ENCODE measurements around the gene CIB4. TPM values are rescaled to one million over a fixed set of nuclear protein-coding genes. Genes with fewer than 3 reads are reported as not detected.

CIB4 gene
- total and polyA plus RNA-seq, 2 donors from 2014 or later = not detected

DNA sequence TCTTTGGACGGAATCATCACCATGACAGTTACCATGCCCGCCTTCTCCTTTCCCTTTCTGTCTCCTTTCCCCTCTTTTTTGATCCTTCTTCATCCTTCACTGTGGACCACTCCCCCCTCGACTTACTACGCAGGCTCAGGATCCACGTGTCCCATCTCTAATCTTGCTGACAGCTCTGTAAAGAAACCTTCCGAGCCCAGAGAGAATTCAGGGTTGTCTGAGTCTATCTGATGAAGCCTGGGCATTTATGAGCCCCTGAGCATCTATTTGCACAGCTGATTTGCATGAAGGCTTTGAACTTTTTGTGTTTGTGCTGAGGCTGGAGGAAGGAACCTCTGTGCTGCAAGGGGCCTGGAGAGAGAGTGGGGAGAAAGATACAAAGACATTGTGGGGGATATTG, 50.7 kb downstream of the CIB4 start:
- Histone ChIP-seq H3K4me3 (ENCODE audit: low read length in 3 of 3) (no peak overlapping the region), H3K27ac (ENCODE audit: low read depth in 2 of 2, low read length in 2 of 2) (no peak overlapping the region), H3K9ac (ENCODE audit: low read length in 3 of 3) (no peak overlapping the region), H3K36me3 (ENCODE audit: control insufficient read depth in 2 of 3, insufficient read depth in 3 of 3, low read length in 3 of 3) (no peaks in the 10 kb centered on the region), H3K4me1 (ENCODE audit: control insufficient read depth in 2 of 3, insufficient read depth in 2 of 3, low read depth in 1 of 3, low read length in 3 of 3) (no peaks in the 10 kb centered on the region), H3K27me3 (ENCODE audit: control insufficient read depth, insufficient read depth, low read length) (no peaks in the 10 kb centered on the region), H3K9me3 (ENCODE audit: control insufficient read depth in 2 of 3, insufficient read depth in 1 of 3, low read length in 3 of 3) (no peaks in the 10 kb centered on the region)
- DNase-seq (peak in 1 of 5 donors; percentile 23), FAIRE-seq (no peak)
- intact Hi-C loops (cut with DNase I) = no loop called here
- TF ChIP-seq, protein P1, sequence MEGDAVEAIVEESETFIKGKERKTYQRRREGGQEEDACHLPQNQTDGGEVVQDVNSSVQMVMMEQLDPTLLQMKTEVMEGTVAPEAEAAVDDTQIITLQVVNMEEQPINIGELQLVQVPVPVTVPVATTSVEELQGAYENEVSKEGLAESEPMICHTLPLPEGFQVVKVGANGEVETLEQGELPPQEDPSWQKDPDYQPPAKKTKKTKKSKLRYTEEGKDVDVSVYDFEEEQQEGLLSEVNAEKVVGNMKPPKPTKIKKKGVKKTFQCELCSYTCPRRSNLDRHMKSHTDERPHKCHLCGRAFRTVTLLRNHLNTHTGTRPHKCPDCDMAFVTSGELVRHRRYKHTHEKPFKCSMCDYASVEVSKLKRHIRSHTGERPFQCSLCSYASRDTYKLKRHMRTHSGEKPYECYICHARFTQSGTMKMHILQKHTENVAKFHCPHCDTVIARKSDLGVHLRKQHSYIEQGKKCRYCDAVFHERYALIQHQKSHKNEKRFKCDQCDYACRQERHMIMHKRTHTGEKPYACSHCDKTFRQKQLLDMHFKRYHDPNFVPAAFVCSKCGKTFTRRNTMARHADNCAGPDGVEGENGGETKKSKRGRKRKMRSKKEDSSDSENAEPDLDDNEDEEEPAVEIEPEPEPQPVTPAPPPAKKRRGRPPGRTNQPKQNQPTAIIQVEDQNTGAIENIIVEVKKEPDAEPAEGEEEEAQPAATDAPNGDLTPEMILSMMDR (IDR thresholded peaks at IDR 0.05; ENCODE audit: borderline replicate concordance, extremely low read depth, insufficient read depth) = no peak

DNA sequence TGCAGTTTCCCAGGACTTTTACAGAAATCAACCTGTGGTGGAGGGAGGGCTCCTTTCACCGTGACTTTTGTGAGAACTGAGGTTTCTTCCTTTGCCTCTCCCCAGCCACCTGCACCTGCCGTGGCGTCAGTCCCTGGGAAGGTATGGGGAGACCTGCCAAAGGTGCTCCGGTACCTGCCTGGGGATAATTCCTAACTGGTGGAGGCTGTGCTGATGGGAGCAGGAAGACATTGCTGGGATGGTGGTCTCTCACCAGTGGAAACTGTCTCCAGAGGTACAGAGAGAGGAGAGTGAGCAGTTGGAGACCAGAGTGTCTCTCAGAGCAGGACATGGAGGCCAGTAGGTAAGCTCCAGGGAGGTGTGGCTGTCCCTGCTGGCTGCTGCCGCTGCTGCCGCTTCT, 52.6 kb downstream of the CIB4 start:
- Histone ChIP-seq H3K9me3 (ENCODE audit: control insufficient read depth in 2 of 3, insufficient read depth in 1 of 3, low read length in 3 of 3) (no peaks in the 10 kb centered on the region), H3K4me1 (ENCODE audit: control insufficient read depth in 2 of 3, insufficient read depth in 2 of 3, low read depth in 1 of 3, low read length in 3 of 3) (no peaks in the 10 kb centered on the region), H3K27me3 (ENCODE audit: control insufficient read depth, insufficient read depth, low read length) (no peaks in the 10 kb centered on the region), H3K27ac (ENCODE audit: low read depth in 2 of 2, low read length in 2 of 2) (no peak overlapping the region), H3K36me3 (ENCODE audit: control insufficient read depth in 2 of 3, insufficient read depth in 3 of 3, low read length in 3 of 3) (no peaks in the 10 kb centered on the region), H3K9ac (ENCODE audit: low read length in 3 of 3) (no peak overlapping the region), H3K4me3 (ENCODE audit: low read length in 3 of 3) (no peak overlapping the region)
- DNase-seq (peak in 1 of 5 donors; percentile 8), FAIRE-seq (no peak)
- TF ChIP-seq, protein P1 (IDR thresholded peaks at IDR 0.05; ENCODE audit: borderline replicate concordance, extremely low read depth, insufficient read depth) = no peak
- intact Hi-C loops (cut with DNase I) = no loop called here

DNA sequence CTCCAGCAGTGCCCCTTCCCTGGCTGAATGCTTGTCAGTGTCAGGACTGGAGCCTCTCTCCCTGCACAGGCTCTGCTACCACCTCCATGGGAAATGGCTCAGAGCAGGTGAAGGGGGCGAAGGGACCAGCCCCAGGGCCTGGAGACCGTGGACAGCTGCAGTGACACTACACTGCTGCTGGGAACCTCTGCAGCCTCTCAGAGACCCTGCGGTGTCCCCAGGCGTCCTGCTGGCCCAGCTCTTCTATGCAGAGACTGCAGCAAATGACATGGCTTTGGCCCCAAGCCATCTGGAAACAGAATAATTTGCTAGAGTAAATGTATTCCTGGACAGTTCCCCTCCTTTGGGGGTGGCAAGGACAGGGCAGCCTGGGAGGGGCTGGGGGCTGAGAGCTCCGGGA, 53.2 kb downstream of the CIB4 start:
- Histone ChIP-seq H3K4me1 (ENCODE audit: control insufficient read depth in 2 of 3, insufficient read depth in 2 of 3, low read depth in 1 of 3, low read length in 3 of 3) (no peaks in the 10 kb centered on the region), H3K9ac (ENCODE audit: low read length in 3 of 3) (no peak overlapping the region), H3K27me3 (ENCODE audit: control insufficient read depth, insufficient read depth, low read length) (no peaks in the 10 kb centered on the region), H3K4me3 (ENCODE audit: low read length in 3 of 3) (no peak overlapping the region), H3K9me3 (ENCODE audit: control insufficient read depth in 2 of 3, insufficient read depth in 1 of 3, low read length in 3 of 3) (no peaks in the 10 kb centered on the region), H3K27ac (ENCODE audit: low read depth in 2 of 2, low read length in 2 of 2) (no peak overlapping the region), H3K36me3 (ENCODE audit: control insufficient read depth in 2 of 3, insufficient read depth in 3 of 3, low read length in 3 of 3) (no peaks in the 10 kb centered on the region)
- intact Hi-C loops (cut with DNase I) = no loop called here
- TF ChIP-seq, protein P1 (IDR thresholded peaks at IDR 0.05; ENCODE audit: borderline replicate concordance, extremely low read depth, insufficient read depth) = no peak
- DNase-seq (peak in 1 of 5 donors; percentile 20), FAIRE-seq (no peak)

DNA sequence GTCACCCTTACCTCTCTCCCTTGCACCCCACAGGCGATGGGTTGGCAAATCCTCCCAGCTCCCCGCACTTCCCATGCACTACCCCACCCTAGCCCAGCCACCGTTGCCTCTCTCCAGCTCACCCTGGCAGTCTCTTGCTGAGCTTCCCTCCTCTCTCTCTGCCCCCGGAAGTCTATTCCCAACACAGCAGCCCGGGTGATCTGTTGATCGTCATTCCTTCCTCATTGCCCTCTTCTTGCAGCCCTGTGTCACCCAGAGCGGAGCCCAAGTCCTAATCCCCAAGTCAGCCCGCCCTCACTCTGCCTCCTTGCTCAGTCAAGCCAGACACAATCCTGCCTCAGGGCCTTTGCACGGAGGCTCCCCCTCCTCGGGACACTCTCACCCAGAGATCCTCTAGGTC, 55.2 kb downstream of the CIB4 start:
- H3K27me3 ChIP-seq (ENCODE audit: control insufficient read depth, insufficient read depth, low read length) = no peaks in the 10 kb centered on the region
- H3K36me3 ChIP-seq (ENCODE audit: control insufficient read depth in 2 of 3, insufficient read depth in 3 of 3, low read length in 3 of 3) = no peaks in the 10 kb centered on the region
- H3K4me3 ChIP-seq (ENCODE audit: low read length in 3 of 3) = no peak overlapping the region
- H3K9ac ChIP-seq (ENCODE audit: low read length in 3 of 3) = no peak overlapping the region
- FAIRE-seq = no peak
- H3K9me3 ChIP-seq (ENCODE audit: control insufficient read depth in 2 of 3, insufficient read depth in 1 of 3, low read length in 3 of 3) = no peaks in the 10 kb centered on the region
- DNase-seq = peak in 1 of 5 donors; percentile 25
- TF ChIP-seq, protein P1 (IDR thresholded peaks at IDR 0.05; ENCODE audit: borderline replicate concordance, extremely low read depth, insufficient read depth) = no peak
- intact Hi-C loops (cut with DNase I) = no loop called here
- no peak overlapping the region for H3K27ac ChIP-seq (ENCODE audit: low read depth in 2 of 2, low read length in 2 of 2)
- no peaks in the 10 kb centered on the region for H3K4me1 ChIP-seq (ENCODE audit: control insufficient read depth in 2 of 3, insufficient read depth in 2 of 3, low read depth in 1 of 3, low read length in 3 of 3)
